Ectodermal cell (in vitro differentiated cells): Measurements from ENCODE around the gene MRPL10.
"Not testable (repeated sequence)": the region's sequence is repeated elsewhere in the genome, so short reads cannot be mapped to it uniquely, and the experiment has no call there.

ENCODE experiments used
- H3K27ac ChIP-seq: 2 replicates; pipeline ENCODE4 v1.7.0; 2013; ENCODE audit warnings: mild to moderate bottlenecking, low read depth, low read length; ENCODE audit not compliant: insufficient read depth, poor library complexity, severe bottlenecking
- H3K27me3 ChIP-seq: 2 replicates; pipeline ENCODE4 v1.7.0; 2013; ENCODE audit warnings: mild to moderate bottlenecking, low read length; ENCODE audit not compliant: insufficient read depth, control insufficient read depth, poor library complexity, severe bottlenecking
- H3K36me3 ChIP-seq: one replicate; pipeline ENCODE4 v1.7.0; 2013; ENCODE audit warnings: low read length; ENCODE audit not compliant: control insufficient read depth, insufficient read depth
- H3K4me1 ChIP-seq: one replicate; pipeline ENCODE4 v1.7.0; 2013; ENCODE audit warnings: low read length; ENCODE audit not compliant: control insufficient read depth, insufficient read depth
- H3K4me3 ChIP-seq: 2 replicates; pipeline ENCODE4 v1.7.0; 2013; ENCODE audit warnings: low read depth, low read length, control low read depth; ENCODE audit not compliant: insufficient read depth
- H3K9me3 ChIP-seq: 2 replicates; pipeline ENCODE4 v1.7.0; 2013; ENCODE audit warnings: mild to moderate bottlenecking, low read length, moderate library complexity; ENCODE audit not compliant: control insufficient read depth
- WGBS, 2 experiments: methylation state at CpG; one replicate each; pipeline ENCODE4 v1.1.7; 2013; ENCODE audit warnings: missing lambda C conversion rate in 2 of 2; 5-methylcytosine and 5-hydroxymethylcytosine counted together

The MRPL10 gene

DNA sequence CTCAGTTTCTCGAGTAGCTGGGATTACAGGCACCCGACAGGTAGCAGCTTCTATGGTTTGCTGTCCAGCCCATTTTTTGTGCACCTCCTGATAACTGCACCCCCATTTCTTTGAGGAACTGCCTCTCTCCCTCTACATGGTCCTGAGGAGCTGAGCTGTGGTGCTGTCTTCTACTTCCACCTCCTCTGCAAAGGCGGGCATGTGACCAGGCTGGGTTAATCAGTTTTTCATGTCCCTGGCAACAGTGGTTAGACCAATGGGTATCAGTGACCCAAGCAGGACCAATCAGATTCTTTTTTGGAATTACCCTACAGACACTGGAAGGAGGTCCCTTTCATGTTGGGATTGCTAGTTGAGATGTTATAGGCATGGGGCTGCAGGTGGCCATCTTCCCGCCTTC, 57.0 kb downstream of the MRPL10 start:
- H3K4me3 ChIP-seq, result no peak overlapping the region
- H3K27ac ChIP-seq, result no peak overlapping the region
- no peaks in the 10 kb centered on the region for H3K4me1 ChIP-seq
- no peaks in the 10 kb centered on the region for H3K36me3 ChIP-seq
- WGBS, 2 experiments, result 71 to 75% methylated on average over 4 of the region's 4 CpGs
- H3K9me3 ChIP-seq, result no peaks in the 10 kb centered on the region
- H3K27me3 ChIP-seq, result peaks cover 39% of the 10 kb centered on the region

GRCh38 chr17:47773649-47774048, 57.7 kb downstream of the MRPL10 start:
- not testable (repeated sequence) for H3K4me3 ChIP-seq, H3K9me3 ChIP-seq, H3K4me1 ChIP-seq, H3K36me3 ChIP-seq, H3K27ac ChIP-seq
- 87 to 92% methylated on average over 9 of the region's 9 CpGs for WGBS, 2 experiments
- peaks cover 39% of the 10 kb centered on the region for H3K27me3 ChIP-seq
